Measurements from ENCODE around the gene RRP36.
"Not testable (repeated sequence)": the region's sequence is repeated elsewhere in the genome, so short reads cannot be mapped to it uniquely, and the experiment has no call there.

RRP36 gene

GRCh38 chr6:42989923-42990322, 31.5 kb upstream of the RRP36 start:
- Histone ChIP-seq H3F3A (ENCODE audit: insufficient read depth, low read length) (no peaks in the 10 kb centered on the region), H3K27ac (ENCODE audit: low read depth, low read length, poor library complexity, severe bottlenecking) (no peak overlapping the region), H3K4me3 (ENCODE audit: low read depth, low read length, poor library complexity, severe bottlenecking) (no peak overlapping the region), H3K27me3 (ENCODE audit: insufficient read depth, low read length) (no peaks in the 10 kb centered on the region), H3K79me2 (ENCODE audit: insufficient read depth, low read length) (peaks cover 6% of the 10 kb centered on the region), H2AFZ (ENCODE audit: low read length) (no peak overlapping the region), H3K4me1 (ENCODE audit: insufficient read depth, low read length, severe bottlenecking) (peaks cover 27% of the 10 kb centered on the region), H3K9me3 (ENCODE audit: low read length) (no peaks in the 10 kb centered on the region), H3K4me2 (ENCODE audit: low read length) (no peak overlapping the region), H3K9me2 (ENCODE audit: low read depth, low read length) (no peaks in the 10 kb centered on the region), H3K36me3 (ENCODE audit: insufficient read depth, low read length) (peaks cover 47% of the 10 kb centered on the region), H4K20me1 (ENCODE audit: insufficient read depth, low read length) (no peaks in the 10 kb centered on the region), H3K9ac (ENCODE audit: low read length) (no peak overlapping the region)
- TF ChIP-seq EZH2 (IDR thresholded peaks at IDR 0.05; ENCODE audit: borderline replicate concordance, low read length) (no peak), CTCF (IDR thresholded peaks at IDR 0.05; ENCODE audit: low read length) (no peak)

- no peaks in the 10 kb centered on the region for H3F3A ChIP-seq (ENCODE audit: insufficient read depth, low read length)
- no peaks in the 10 kb centered on the region for H4K20me1 ChIP-seq (ENCODE audit: insufficient read depth, low read length)
- H3K4me3 ChIP-seq (ENCODE audit: low read depth, low read length, poor library complexity, severe bottlenecking): no peak overlapping the region
- no peak overlapping the region for H3K27ac ChIP-seq (ENCODE audit: low read depth, low read length, poor library complexity, severe bottlenecking)
- H3K36me3 ChIP-seq (ENCODE audit: insufficient read depth, low read length): peaks cover 40% of the 10 kb centered on the region
- no peaks in the 10 kb centered on the region for H3K9me3 ChIP-seq (ENCODE audit: low read length)
- no peaks in the 10 kb centered on the region for H3K79me2 ChIP-seq (ENCODE audit: insufficient read depth, low read length)
- H2AFZ ChIP-seq (ENCODE audit: low read length): no peak overlapping the region
- H3K9ac ChIP-seq (ENCODE audit: low read length): no peak overlapping the region
- H3K27me3 ChIP-seq (ENCODE audit: insufficient read depth, low read length): no peaks in the 10 kb centered on the region
- no peaks in the 10 kb centered on the region for H3K9me2 ChIP-seq (ENCODE audit: low read depth, low read length)
- peaks cover 10% of the 10 kb centered on the region for H3K4me1 ChIP-seq (ENCODE audit: insufficient read depth, low read length, severe bottlenecking)
- no peak for TF ChIP-seq EZH2 (IDR thresholded peaks at IDR 0.05; ENCODE audit: borderline replicate concordance, low read length)
- no peak for TF ChIP-seq CTCF (IDR thresholded peaks at IDR 0.05; ENCODE audit: low read length)
- H3K4me2 ChIP-seq (ENCODE audit: low read length): no peak overlapping the region
Measured at GRCh38 chr6:42993445-42993844, 28.0 kb upstream of the RRP36 start.

- Histone ChIP-seq H3K4me1 (ENCODE audit: insufficient read depth, low read length, severe bottlenecking) (peaks cover 10% of the 10 kb centered on the region), H3K9me3 (ENCODE audit: low read length) (no peaks in the 10 kb centered on the region), H4K20me1 (ENCODE audit: insufficient read depth, low read length) (no peaks in the 10 kb centered on the region), H3K9ac (ENCODE audit: low read length) (no peak overlapping the region), H3K4me2 (ENCODE audit: low read length) (no peak overlapping the region), H3K9me2 (ENCODE audit: low read depth, low read length) (no peaks in the 10 kb centered on the region), H3K4me3 (ENCODE audit: low read depth, low read length, poor library complexity, severe bottlenecking) (no peak overlapping the region), H2AFZ (ENCODE audit: low read length) (no peak overlapping the region), H3K27me3 (ENCODE audit: insufficient read depth, low read length) (no peaks in the 10 kb centered on the region), H3K36me3 (ENCODE audit: insufficient read depth, low read length) (peaks cover 21% of the 10 kb centered on the region; the same call in 1 of the 2 replicates), H3K27ac (ENCODE audit: low read depth, low read length, poor library complexity, severe bottlenecking) (no peak overlapping the region), H3K79me2 (ENCODE audit: insufficient read depth, low read length) (no peaks in the 10 kb centered on the region), H3F3A (ENCODE audit: insufficient read depth, low read length) (no peaks in the 10 kb centered on the region)
- TF ChIP-seq CTCF (IDR thresholded peaks at IDR 0.05; ENCODE audit: low read length): no peak
- TF ChIP-seq EZH2 (IDR thresholded peaks at IDR 0.05; ENCODE audit: borderline replicate concordance, low read length): no peak
Measured at GRCh38 chr6:42996513-42996912, 24.9 kb upstream of the RRP36 start.

- H3K9me3 ChIP-seq (ENCODE audit: low read length); H3K27me3 ChIP-seq (ENCODE audit: insufficient read depth, low read length); H3K27ac ChIP-seq (ENCODE audit: low read depth, low read length, poor library complexity, severe bottlenecking); H3K4me1 ChIP-seq (ENCODE audit: insufficient read depth, low read length, severe bottlenecking); H3K79me2 ChIP-seq (ENCODE audit: insufficient read depth, low read length); H3K4me3 ChIP-seq (ENCODE audit: low read depth, low read length, poor library complexity, severe bottlenecking); H3K4me2 ChIP-seq (ENCODE audit: low read length); H3K9me2 ChIP-seq (ENCODE audit: low read depth, low read length); H2AFZ ChIP-seq (ENCODE audit: low read length); H3F3A ChIP-seq (ENCODE audit: insufficient read depth, low read length); H3K9ac ChIP-seq (ENCODE audit: low read length); H4K20me1 ChIP-seq (ENCODE audit: insufficient read depth, low read length): not testable (repeated sequence)
- peaks cover 16% of the 10 kb centered on the region; the same call in 1 of the 2 replicates for H3K36me3 ChIP-seq (ENCODE audit: insufficient read depth, low read length)
Measured at GRCh38 chr6:42998205-42998604, 23.2 kb upstream of the RRP36 start.

All from OCI-LY1 (cell line).